ENCODE data around the gene ITGB1BP2. TPM values are rescaled to one million over a fixed set of nuclear protein-coding genes. Genes with fewer than 3 reads are reported as not detected.
A peak's percentile ranks its signal among the peaks of the same experiment; 100 is the strongest.

The ITGB1BP2 gene
- total and polyA plus RNA-seq, 2 of the 13 experiments (the other 11 are each of a cell fraction or from before 2014, with no cell fraction given) = 0.90 to 2.2 TPM

GRCh38 chrX:71254092-71254963 lies 47.2 kb upstream of the ITGB1BP2 start, which contains the start of gene ZMYM3 (continued):
- TF ChIP-seq YY1 (IDR thresholded peaks at IDR 0.05; ENCODE audit: insufficient read depth, insufficient replicate concordance, low read depth, low read length) = peak; percentile 59
- no peak; the same call in 1 of the 2 replicates for TF ChIP-seq ZNF788 (CRISPR knock-in tag; IDR thresholded peaks at IDR 0.05; ENCODE audit: borderline replicate concordance)
- no peak for TF ChIP-seq HCFC1 (IDR thresholded peaks at IDR 0.05; ENCODE audit: low read depth, low read length)
- TF ChIP-seq ATF2 (CRISPR knock-in tag; IDR thresholded peaks at IDR 0.05) = no peak
- no peak for TF ChIP-seq ZNF276 (CRISPR knock-in tag; IDR thresholded peaks at IDR 0.05; ENCODE audit: low read depth)
- TF ChIP-seq ZMYM4 (CRISPR knock-in tag; IDR thresholded peaks at IDR 0.05) = 0 out of 2 replicates have a peak, but pooled peaks have one; percentile 30
- TF ChIP-seq NFE2L2 (IDR thresholded peaks at IDR 0.05; ENCODE audit: low read length) = no peak
- TF ChIP-seq ZNF142 (CRISPR knock-in tag; IDR thresholded peaks at IDR 0.05) = no peak
- 0 out of 2 replicates have a peak, but pooled peaks have one; percentile 27 for TF ChIP-seq ZHX1 (CRISPR knock-in tag; IDR thresholded peaks at IDR 0.05; ENCODE audit: low read depth)
- TF ChIP-seq NR0B2 (CRISPR knock-in tag; IDR thresholded peaks at IDR 0.05) = no peak
- TF ChIP-seq ZNF790 (CRISPR knock-in tag; IDR thresholded peaks at IDR 0.05; ENCODE audit: borderline replicate concordance) = no peak
- TF ChIP-seq FOXA1 (IDR thresholded peaks at IDR 0.05) = no peak
- no peak for TF ChIP-seq FOXA1 (CRISPR knock-in tag; IDR thresholded peaks at IDR 0.05)
- no peak for TF ChIP-seq SETDB1 (CRISPR knock-in tag; IDR thresholded peaks at IDR 0.05; ENCODE audit: borderline replicate concordance)
- TF ChIP-seq ZNF619 (CRISPR knock-in tag; IDR thresholded peaks at IDR 0.05) = no peak
- TF ChIP-seq ZNF792 (CRISPR knock-in tag; IDR thresholded peaks at IDR 0.05) = no peak
- TF ChIP-seq ZNF331 (CRISPR knock-in tag; IDR thresholded peaks at IDR 0.05) = no peak
